ENCODE measurements around the gene LRRC72.

- TF ChIP-seq PATZ1 (CRISPR knock-in tag; IDR thresholded peaks at IDR 0.05; ENCODE audit: borderline replicate concordance) (no peak), ZNF70 (CRISPR knock-in tag; IDR thresholded peaks at IDR 0.05) (no peak), ZNF8 (CRISPR knock-in tag; IDR thresholded peaks at IDR 0.05) (no peak), GLIS3 (CRISPR knock-in tag; IDR thresholded peaks at IDR 0.05) (no peak), CREB5 (CRISPR knock-in tag; IDR thresholded peaks at IDR 0.05; ENCODE audit: low read depth) (no peak), ZFP3 (CRISPR knock-in tag; IDR thresholded peaks at IDR 0.05) (no peak)
These were observed 89.5 kb downstream of the LRRC72 start for GRCh38 chr7:16616122-16616521.
